Left lobe of liver (tissue), 2 donors: ENCODE data around the gene SLC38A11. TPM values are rescaled to one million over a fixed set of nuclear protein-coding genes. Genes with fewer than 3 reads are reported as not detected.
"Not testable (repeated sequence)": the region's sequence is repeated elsewhere in the genome, so short reads cannot be mapped to it uniquely, and the experiment has no call there.

Experiments
- ATAC-seq: fragments of 200-7000 bp; cut with Tn5 transposase; one replicate; pipeline ENCODE4 v1.9.1; 2020; ENCODE audit warnings: mild to moderate bottlenecking, moderate library complexity
- DNase-seq: peaks from one replicate; pipeline ENCODE4 v3.0.0-alpha.2; 2020; ENCODE audit warnings: low spot score
- total RNA-seq: library from RNA; stranded (reverse); gene quantifications from one replicate; pipeline ENCODE4 v1.2.1, GENCODE V29; 2021
- donor health status: DM: no; HTN: no; CAD: no; lungs with moderate emphysema.
- donor health status: DM: no; HTN: yes; CAD: no.

Gene SLC38A11
- total RNA-seq, 1 donor from 2014 or later = 2.2 TPM

DNA sequence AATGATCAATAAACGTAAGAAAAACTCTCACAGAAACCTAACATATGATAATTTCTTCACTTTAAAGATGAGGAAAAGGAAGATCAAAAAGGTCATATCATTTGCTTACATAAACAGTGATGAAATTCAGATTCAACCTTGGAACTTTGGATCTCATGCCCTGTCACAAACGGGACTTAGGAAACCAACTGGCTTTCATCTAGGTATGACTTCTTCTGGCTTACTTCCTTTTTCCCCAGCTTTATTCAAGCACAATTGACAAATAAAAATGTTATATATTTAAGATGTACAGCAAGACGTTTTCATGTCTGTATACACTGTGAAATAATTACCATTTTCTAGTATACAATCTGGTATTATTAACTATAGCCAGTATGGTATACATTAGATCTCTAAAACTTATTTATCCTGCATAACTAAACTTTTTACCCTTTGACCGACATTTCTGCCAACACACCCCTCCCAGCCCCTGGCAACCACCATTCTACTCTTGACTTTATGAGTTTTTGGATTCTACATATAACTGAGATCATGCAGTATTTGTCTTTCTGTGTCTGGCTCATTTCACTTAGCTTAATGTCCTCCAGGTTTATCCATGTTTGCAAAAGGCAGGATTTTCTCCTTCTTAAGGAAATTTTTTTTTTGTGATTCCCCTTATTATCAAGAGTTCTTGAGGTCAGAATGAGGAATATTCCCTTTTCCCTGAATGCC, 67.7 kb downstream of the SLC38A11 start:
- peak; percentile 86 for ATAC-seq

DNA sequence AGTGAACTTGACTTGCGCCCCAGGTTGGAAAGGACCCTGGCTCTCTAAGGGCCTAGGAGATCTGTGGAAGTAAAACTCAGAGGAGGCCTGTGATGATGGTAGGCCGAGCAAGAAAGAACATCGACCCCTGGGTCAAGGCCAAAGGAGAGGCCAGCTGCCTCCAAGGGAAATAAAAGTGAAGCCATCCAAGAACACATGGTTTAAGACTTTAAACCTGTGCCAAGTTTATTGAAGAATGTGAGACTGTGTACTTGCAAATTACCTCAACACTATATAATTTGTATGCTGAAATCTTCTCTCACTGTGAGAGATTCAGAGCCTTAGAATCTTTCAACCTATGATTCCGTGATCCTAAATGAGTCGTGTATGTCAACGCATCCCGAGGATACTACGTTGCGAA, 73.0 kb downstream of the SLC38A11 start:
- DNase-seq = no peak

More for the DNA sequence above, 67.7 kb downstream of the SLC38A11 start:
- peak; percentile 64 for DNase-seq

DNA sequence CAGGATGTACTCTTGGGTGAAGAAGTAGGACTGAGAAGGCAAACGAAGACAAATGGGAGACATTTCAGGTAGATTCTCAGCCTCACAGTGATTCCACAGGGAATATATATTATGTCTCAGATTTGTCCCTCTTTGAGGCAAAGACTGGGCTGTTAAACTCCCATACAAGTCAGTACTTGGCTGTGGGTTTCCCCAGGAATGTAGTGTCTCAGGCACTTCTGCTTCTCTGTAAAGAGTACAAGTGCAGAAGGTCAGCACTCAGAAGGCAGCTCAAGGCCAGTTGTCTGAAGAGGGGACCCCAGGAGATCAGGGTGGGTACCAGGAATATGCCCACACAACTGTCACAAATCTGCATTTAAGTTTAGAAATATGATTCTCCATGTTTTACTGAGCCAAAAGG, 73.8 kb downstream of the SLC38A11 start:
- no peak for DNase-seq
- ATAC-seq = no peak

More for the DNA sequence above, 73.0 kb downstream of the SLC38A11 start:
- ATAC-seq = no peak

DNA sequence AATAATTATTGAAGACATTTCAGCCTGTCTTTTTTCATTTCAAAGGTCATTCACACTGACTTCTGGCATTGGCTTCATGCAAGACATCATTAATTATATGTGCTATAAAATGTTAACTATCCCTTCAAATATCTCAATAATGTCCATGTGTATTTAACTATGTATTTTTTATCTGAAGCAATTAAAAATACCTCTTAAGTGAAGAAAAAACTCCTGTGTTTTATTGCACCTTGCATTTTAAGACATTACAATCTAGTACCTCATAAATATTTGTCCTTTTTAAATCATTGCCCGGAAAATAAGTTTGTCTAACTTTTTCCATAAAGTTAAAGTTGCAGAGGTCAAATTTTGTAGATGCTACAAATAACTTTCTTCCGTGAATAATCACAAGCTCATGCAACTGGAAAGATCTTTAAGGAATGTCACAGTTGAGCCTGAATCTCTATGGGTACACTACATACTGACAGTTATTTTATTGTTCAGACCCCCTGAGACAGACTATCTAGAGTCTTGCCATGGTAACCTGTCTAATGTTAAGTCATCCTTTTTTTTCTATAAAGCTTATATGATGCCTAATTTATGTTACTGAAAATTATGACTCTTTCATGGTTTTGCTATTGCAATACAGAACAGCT, 75.3 kb downstream of the SLC38A11 start:
- DNase-seq (no peak), ATAC-seq (no peak)

- no peak for ATAC-seq
Observed at GRCh38 chr2:164877927-164878326, 77.4 kb downstream of the SLC38A11 start.

GRCh38 chr2:164877169-164877568, 78.2 kb downstream of the SLC38A11 start:
- DNase-seq = no peak
- no peak for ATAC-seq

More at GRCh38 chr2:164877927-164878326, 77.4 kb downstream of the SLC38A11 start:
- DNase-seq = no peak

- ATAC-seq = peak; percentile 69
- DNase-seq = peak; percentile 64
Observed at GRCh38 chr2:164875334-164876205, 79.8 kb downstream of the SLC38A11 start.

DNA sequence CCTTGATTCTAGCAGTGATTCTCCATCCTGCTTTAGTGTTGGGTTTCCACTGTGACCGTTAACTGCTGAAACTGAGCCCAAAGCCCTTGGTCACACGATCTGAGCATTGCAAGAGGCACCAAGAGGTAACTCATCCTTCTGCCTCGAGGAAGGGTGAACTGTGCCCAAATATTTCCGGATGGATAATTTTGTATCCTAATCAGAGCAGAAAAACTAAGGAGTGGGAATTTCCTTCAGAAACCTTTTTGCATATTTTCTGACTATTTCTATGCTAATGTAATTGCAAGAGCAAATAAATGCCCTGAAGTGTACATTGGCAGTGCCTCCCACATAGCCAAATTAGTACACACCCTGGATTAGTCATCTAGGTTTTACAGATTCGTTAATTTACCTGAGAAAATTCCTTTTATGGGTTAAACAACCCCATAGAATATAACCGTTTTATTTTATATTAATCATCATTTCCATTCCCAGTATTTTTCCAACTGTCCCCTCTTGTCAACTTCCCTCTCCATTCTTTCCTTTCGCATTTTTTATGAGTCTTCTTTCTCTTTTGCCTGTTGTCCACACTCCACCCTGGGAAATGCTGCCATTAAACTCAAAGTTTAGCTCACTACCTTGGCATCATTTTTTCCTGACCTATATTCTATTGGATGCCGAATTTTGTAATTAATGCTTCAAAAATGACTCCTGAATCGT, 82.0 kb downstream of the SLC38A11 start:
- no peak for DNase-seq
- ATAC-seq = peak; percentile 29

DNA sequence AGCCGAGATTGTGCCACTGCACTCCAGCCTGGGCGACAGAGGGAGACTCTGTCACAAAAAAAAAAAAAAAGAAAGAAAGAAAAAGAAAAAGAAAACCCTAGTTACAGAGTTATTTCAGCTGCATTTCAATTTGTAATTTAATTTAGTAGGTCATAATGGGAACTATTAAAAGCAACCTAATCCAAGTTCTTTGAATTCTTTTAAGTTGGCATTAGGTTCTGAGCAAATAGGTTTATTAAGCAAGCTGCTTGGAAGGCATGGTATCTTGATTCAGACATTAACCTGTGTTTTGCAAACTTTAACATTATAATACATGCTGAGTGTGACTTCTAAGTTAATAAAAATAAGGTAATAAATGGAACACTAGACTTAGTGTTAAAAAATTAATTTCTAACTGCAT, 83.9 kb downstream of the SLC38A11 start:
- DNase-seq (no peak), ATAC-seq (peak; percentile 47)

DNA sequence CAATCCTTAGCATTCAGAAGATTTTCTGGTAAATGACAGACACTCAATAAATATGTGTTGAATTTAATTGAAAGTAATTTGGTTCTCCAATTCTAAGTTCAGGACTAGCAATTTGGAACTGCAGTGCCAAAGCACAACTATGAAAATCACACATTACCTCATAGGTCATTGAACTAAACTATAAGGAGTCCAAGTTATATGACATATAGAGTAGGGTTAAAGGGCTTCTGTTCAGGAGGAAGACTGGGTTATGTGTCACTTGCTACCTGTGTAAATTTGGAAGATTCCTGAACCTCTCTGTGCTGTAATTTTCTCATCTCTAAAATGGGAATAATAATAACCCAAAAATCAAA, 85.9 kb downstream of the SLC38A11 start:
- ATAC-seq (peak; percentile 27), DNase-seq (no peak)

DNA sequence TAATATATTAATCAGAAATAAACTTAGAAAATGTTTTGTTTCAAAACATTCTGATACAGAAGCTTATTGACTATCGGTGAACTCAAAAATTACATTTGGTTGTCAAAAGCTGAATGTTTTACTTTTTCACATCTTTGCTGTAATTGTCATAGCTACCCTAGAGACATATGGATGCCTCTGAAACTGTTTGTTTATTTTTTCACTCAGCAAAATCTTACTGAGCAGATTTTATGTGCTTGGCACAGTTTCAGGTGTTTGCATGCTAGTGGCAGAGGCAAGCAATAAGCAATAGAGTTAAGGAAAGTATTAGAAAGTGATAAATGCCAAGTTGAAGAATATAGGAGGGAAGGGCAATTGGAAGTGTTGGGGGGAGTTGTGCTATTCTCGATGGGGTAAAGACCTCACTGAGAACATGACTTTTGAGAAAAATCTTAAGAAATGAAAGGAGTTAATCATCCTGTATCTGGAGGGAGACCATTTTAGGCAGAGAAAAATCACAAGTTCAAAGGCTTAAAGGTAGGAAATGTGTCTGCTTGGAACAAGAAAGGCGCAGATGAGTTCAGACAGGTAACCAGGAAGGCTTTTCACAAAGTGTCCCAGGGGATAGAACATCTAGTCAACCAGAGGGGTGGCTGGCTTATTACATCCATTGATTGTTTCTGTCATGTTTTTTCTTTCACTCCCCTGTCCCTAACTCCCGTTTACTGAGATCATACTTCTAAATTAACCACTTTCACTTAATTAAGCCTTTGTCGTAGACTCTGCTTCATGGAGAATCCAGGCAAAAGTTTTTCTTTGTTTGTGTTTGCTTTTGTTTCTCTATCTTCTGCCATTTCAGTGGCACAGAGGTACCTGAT, 86.5 kb downstream of the SLC38A11 start:
- ATAC-seq = peak; percentile 56

GRCh38 chr2:164867779-164868397, 87.4 kb downstream of the SLC38A11 start:
- DNase-seq (no peak), ATAC-seq (peak; percentile 11)

More for the DNA sequence above, 86.5 kb downstream of the SLC38A11 start:
- no peak for DNase-seq

DNA sequence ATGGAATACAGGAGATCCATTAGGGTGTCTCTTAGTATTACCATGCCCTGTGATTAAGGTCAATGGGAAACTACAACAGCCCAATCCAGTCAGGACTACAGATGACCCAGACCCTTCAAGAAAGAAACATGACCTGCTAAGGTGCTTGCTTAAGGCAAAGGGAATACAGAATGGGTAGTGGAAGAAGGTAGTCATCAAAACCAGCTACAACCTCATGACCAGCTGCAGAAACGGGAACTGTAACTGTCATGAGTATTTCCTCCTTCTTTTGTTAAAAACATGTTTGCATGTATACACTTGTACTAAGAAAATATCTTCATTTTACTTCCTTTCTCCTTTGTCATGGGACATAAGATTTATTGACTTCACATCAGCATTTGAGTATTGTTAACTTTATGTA, 88.9 kb downstream of the SLC38A11 start:
- DNase-seq, ATAC-seq: not testable (repeated sequence)

DNA sequence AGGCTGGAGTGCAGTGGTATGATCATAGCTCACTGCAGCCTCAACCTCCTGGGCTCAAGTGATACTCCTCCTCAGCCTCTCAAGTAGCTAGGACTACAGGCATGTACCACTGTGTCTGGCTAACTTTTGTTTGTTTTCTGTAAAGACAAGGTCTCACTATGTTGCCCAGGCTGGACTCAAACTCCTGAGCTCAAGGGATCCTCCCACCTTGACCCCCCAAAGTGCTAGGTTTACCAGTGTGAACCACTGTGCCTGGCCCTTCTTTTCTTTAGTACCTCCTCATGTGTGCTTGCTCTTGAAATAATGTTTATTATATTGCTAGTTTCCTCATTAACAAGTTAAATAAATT, 94.7 kb downstream of the SLC38A11 start:
- DNase-seq = no peak
- ATAC-seq = no peak

- ATAC-seq, DNase-seq: not testable (repeated sequence)
Observed at GRCh38 chr2:164859906-164860693, 95.2 kb downstream of the SLC38A11 start.

DNA sequence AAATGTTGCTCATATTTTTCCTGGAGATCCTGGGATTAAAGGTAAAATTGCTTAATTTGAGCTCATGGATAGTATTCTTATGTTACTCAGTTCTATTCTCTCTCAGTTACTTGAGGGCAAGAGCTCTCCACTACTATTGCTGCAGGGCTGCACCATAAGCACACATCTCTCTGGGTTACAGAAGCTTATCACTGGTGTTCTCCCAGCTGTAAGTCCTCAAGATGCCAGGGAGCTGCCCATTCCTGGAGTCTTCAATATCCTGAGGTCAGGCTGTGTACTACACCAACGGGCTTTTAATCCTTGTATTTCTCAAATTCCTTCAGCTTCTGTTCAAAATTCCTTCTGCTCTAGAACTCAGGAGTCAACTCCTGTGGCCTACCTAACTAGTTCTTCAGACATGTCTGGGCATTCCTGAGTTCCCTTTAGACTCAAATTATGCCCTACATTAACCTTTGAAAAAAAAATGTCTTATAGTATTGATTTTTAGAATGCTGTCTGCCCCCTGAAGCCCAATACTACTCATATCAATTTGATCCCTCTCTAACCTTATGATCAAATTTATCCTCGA, 96.0 kb downstream of the SLC38A11 start:
- no peak for DNase-seq
- no peak for ATAC-seq

- ATAC-seq (no peak), DNase-seq (no peak)
Observed at GRCh38 chr2:164852086-164852485, 103.2 kb downstream of the SLC38A11 start.

DNA sequence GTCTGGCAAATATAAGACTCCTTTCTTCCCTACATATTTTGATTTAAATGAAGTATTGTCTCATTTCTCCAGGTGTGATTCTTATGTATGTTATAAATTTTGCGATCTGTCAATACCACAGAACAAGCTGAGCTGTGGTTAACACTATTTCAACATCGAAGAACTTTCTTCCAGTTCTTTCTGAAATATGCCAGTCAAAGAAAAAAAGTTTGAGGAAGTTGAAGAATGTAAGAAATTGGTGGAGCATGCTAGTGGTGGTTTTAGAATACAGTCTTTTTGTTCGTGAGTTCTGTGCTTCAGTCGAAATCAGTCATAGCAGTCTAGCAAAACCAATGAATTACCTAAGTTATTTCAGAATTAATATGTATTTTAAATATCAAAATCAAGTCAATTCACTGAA, 105.1 kb downstream of the SLC38A11 start:
- DNase-seq = no peak
- ATAC-seq = peak; percentile 61
